Neutrophil (primary cell): ENCODE measurements around the gene TAT.

Experiments
- H3K27ac ChIP-seq: fragments of 200-600 bp; sonication (generic); 2 replicates; pipeline ENCODE4 v1.5.1; 2016; ENCODE audit warnings: mild to moderate bottlenecking, moderate library complexity
- H3K27me3 ChIP-seq: fragments of 200-600 bp; sonication (generic); 2 replicates; pipeline ENCODE4 v1.6.0; 2016; ENCODE audit warnings: mild to moderate bottlenecking
- H3K36me3 ChIP-seq: fragments of 200-600 bp; sonication (generic); 2 replicates; pipeline ENCODE4 v1.5.1; 2017
- H3K4me1 ChIP-seq, 2 experiments: fragments of 200-600 bp in 1 of 2; sonication (generic) in 1 of 2; 1 replicate in 1 of 2; 2 replicates in 1 of 2; pipeline versions ENCODE4 v1.5.1 to v1.6.1; 2013 to 2016; ENCODE audit warnings: low read depth in 1 of 2, low read length in 1 of 2, mild to moderate bottlenecking in 1 of 2, moderate library complexity in 1 of 2; ENCODE audit not compliant: control insufficient read depth in 1 of 2, insufficient read depth in 1 of 2
- H3K4me3 ChIP-seq, 2 experiments: fragments of 200-600 bp in 1 of 2; sonication (generic) in 1 of 2; 1 replicate in 1 of 2; 2 replicates in 1 of 2; pipeline ENCODE4 v1.5.1; 2013 to 2016; ENCODE audit warnings: low read depth in 1 of 2, low read length in 1 of 2, mild to moderate bottlenecking in 1 of 2, moderate library complexity in 1 of 2
- H3K9me3 ChIP-seq: fragments of 200-600 bp; sonication (generic); 2 replicates; pipeline ENCODE4 v1.5.1; 2016
- CTCF ChIP-seq: fragments of 200-600 bp; sonication (generic); IDR thresholded peaks from 2 replicates; pipeline ENCODE4 v1.5.1; 2016; ENCODE audit warnings: antibody characterized with exemption

TAT gene

GRCh38 chr16:71576971-71577370, at the start of gene TAT:
TAT (minus strand) TSS chr16:71577092; CDS start chr16:71576415, 677 bp downstream.
- Histone ChIP-seq H3K4me1 (no peaks in the 10 kb centered on the region), H3K36me3 (no peaks in the 10 kb centered on the region), H3K27me3 (peaks cover 27% of the 10 kb centered on the region), H3K9me3 (no peaks in the 10 kb centered on the region), H3K4me3 (no peak within 1 kb of the TSS), H3K27ac (no peak within 1 kb of the TSS)
- TF ChIP-seq CTCF, result no peak

- H3K4me1 ChIP-seq, result peaks cover 0 to 7% of the 10 kb centered on the region in 2 experiments
- no peak for TF ChIP-seq CTCF
- peaks cover 82% of the 10 kb centered on the region for H3K27me3 ChIP-seq
- H3K27ac ChIP-seq, result no peak within 1 kb of the TSS
- H3K4me3 ChIP-seq, result no peak within 1 kb of the TSS
- no peaks in the 10 kb centered on the region for H3K36me3 ChIP-seq
- no peaks in the 10 kb centered on the region for H3K9me3 ChIP-seq
Observed at GRCh38 chr16:71626018-71626857, 49.3 kb upstream of the TAT start, which contains the start of gene MARVELD3. MARVELD3 (plus strand) TSS chr16:71626184; CDS start chr16:71626230, 46 bp downstream.

- Histone ChIP-seq H3K27ac (no peak overlapping the region), H3K27me3 (peaks cover 88% of the 10 kb centered on the region), H3K9me3 (no peaks in the 10 kb centered on the region), H3K36me3 (no peaks in the 10 kb centered on the region), H3K4me1 (peaks cover 0 to 7% of the 10 kb centered on the region in 2 experiments), H3K4me3 (no peak overlapping the region)
- TF ChIP-seq CTCF, result no peak
Observed at GRCh38 chr16:71625113-71625850, 48.4 kb upstream of the TAT start.

GRCh38 chr16:71623597-71623996, 46.7 kb upstream of the TAT start:
- Histone ChIP-seq H3K36me3 (no peaks in the 10 kb centered on the region), H3K9me3 (no peaks in the 10 kb centered on the region), H3K4me3 (no peak overlapping the region), H3K27me3 (peaks cover 74% of the 10 kb centered on the region), H3K4me1 (peaks cover 0 to 7% of the 10 kb centered on the region in 2 experiments), H3K27ac (no peak overlapping the region)
- no peak for TF ChIP-seq CTCF

GRCh38 chr16:71622088-71622487, 45.2 kb upstream of the TAT start:
- peaks cover 0 to 7% of the 10 kb centered on the region in 2 experiments for H3K4me1 ChIP-seq
- H3K27ac ChIP-seq, result no peak overlapping the region
- no peaks in the 10 kb centered on the region for H3K36me3 ChIP-seq
- TF ChIP-seq CTCF, result no peak
- no peak overlapping the region for H3K4me3 ChIP-seq
- peaks cover 66% of the 10 kb centered on the region for H3K27me3 ChIP-seq
- no peaks in the 10 kb centered on the region for H3K9me3 ChIP-seq
